PFSK-1 (cell line): ENCODE data around the gene THSD4.

Source experiments
- POLR2AphosphoS5 ChIP-seq: IDR thresholded peaks from 2 replicates; pipeline ENCODE4 v1.6.1; 2012; ENCODE audit warnings: low read depth, mild to moderate bottlenecking, control low read depth, low read length, moderate library complexity
- TAF1 ChIP-seq: IDR thresholded peaks from 2 replicates; pipeline ENCODE4 v1.6.1; 2012; ENCODE audit warnings: low read length, control low read depth, borderline replicate concordance; ENCODE audit not compliant: insufficient read depth

DNA sequence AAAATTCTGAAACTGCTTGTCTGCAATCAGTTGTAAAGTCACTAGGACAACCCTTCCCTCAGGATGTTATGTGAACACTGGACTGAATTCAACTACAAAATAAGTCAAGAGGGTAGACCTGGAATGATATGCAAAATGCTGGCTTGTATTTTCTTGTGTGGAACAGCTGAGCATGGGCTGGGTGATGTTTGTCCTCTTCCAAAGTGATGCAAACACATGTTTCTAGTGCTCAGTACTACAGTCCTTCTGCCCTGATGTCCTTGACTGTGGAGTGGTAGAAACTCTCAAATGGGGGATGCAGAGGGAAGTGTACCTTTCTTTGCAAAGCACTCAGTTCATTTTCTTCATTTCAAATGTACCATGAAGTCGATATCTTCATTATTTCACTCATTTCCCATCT is 258.6 kb downstream of the THSD4 start:
- TF ChIP-seq TAF1 (no peak), POLR2AphosphoS5 (no peak)
